Hematopoietic multipotent progenitor cell (in vitro differentiated cells): Measurements from ENCODE around the gene TMEM269. TPM values are rescaled to one million over a fixed set of nuclear protein-coding genes. Genes with fewer than 3 reads are reported as not detected.
"Not testable (repeated sequence)": the region's sequence is repeated elsewhere in the genome, so short reads cannot be mapped to it uniquely, and the experiment has no call there.

Source experiments
- DNase-seq, 3 donors: peaks; one replicate each; pipeline ENCODE4 v3.0.0-alpha.2; 2011 to 2015; ENCODE audit warnings: low read depth in 2 of 3, low spot score in 2 of 3
- total RNA-seq: library from RNA; depleted of rRNA; stranded (reverse); fragments of >200 nt; gene quantifications from one replicate; pipeline ENCODE4 v1.2.3, GENCODE V29; 2012

TMEM269 gene
- total RNA-seq, 1 donor = under 0.01 TPM

DNA sequence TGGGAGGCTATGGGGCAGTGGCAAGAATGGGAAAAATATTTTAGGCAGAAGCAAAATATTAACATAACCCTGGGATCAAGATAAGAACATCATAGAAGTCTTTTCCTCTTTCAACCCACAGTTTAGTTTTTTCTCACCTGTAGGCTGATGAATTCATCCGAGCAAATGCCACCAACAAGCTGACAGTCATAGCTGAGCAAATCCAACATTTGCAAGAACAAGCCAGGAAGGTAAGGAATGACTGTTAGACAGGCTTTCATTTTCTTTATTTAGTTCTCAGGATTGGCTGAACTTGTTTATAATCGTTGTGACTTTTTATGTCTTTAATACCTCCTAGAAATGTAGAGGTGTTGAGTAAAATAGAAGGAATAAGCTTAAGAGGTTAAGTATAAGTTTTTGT is 11.4 kb upstream of the TMEM269 start:
- no peak for DNase-seq

DNA sequence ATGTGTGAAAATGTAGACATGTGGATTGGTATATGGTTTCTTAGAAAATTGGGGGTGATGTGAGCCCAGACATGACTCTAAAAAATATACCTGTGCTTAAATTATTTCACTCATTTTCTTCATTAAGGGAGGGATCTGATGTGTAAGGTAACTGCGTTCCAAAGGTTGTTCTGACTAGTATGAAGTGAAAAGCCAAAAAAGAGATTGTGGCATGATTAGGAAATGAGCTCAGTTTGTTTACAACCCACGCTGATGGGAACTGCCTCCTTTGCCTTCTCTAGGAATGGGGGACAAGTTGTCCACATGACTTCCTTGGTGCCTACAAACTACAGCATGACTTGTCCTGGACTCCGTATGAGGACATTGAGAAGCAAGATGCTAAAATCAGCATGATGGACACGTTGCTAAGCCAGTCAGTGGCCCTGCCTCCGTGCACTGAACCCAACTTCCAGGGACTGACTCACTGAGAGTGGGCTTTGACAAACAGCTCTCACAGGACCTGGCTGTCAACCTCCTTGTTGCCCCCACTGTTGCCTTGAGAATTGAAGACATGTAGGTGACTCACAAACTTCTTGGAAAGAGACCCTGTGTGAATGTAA is 9.8 kb upstream of the TMEM269 start:
- DNase-seq = no peak

DNA sequence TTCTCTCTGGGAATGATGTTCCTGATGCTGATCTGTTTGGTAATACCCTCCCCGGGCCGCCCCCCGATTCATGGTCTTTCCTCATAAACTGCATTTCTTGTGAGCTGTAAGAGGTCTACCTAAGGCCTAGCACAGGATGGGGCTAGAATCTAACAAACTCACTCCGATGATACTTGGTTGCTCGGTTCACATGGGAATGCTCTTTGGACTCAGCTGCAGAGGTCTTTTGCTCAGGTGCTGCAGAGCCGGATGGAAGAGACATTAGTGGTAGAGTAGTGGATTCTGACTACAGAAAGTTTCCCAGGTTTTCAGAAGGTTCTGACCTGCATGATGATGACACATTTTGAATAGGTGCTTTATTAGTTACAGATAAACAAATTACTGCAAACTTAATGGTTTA is 8.3 kb upstream of the TMEM269 start:
- no peak for DNase-seq

DNA sequence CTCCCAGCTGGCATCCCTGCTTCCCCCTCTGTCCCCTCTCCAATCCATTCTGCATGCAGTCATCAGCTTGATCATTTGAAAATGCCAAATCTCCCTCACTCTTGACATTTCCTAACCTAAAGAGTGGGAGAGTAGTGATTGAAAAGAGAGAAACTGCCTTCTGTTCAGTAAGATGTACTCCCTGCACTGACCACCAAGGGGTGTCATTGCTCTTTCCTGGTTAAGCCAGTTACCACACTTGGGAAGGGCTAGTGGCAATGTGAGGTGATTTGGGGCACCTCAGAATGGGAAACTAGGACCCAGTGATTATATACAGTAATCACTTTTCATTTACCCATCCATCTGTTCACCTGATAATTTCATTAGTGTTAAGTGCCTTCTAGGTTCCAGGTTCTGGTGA is 6.9 kb upstream of the TMEM269 start:
- peak in 2 of 3 donors; percentile 35 to 60 for DNase-seq

DNA sequence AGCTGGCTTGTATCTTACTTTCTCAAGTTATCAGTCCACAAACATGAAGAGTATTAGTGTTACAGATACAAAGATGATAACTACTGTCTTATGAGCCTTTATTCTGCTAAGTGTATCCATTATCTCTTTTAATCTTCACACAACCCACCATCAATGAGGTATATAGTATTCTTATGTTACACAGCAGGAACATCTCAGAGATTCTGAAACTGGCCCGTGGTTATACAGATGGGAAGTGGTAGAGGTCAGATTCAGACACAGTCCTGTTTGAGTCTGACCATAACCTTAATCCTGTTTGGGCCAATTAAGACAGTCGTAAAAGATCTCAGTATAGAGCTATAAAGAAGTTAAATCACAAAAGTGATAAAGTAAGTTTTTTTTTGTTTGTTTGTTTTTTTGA is 5.1 kb upstream of the TMEM269 start:
- no peak for DNase-seq

GRCh38 chr1:42780176-42780575 is 4.6 kb upstream of the TMEM269 start:
- DNase-seq = no peak

DNA sequence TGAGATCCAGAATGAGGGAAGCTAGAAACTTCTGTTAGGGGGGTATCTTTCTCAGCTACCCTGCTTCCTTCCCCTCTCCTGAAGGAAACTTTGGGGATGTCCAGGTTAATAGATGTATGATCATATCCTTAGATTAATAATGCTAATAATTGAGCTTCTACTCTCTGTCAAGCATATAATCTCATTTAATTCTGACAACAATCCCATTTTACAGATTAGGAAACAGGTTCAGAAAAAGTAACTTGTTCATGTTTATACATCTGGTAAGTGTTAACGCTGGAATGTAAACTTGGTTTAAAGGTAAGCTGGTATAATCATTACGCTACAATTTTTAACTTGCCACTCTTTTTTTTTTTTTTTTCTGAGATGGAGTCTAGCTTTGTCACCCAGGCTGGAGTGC is 1.7 kb upstream of the TMEM269 start:
- DNase-seq = no peak

- no peak for DNase-seq
These were observed 245 bp upstream of the TMEM269 start for GRCh38 chr1:42784547-42784945.

- DNase-seq = no peak
These were observed 1.3 kb downstream of the TMEM269 start for GRCh38 chr1:42786097-42786496.

GRCh38 chr1:42788021-42788420 is 3.2 kb downstream of the TMEM269 start:
- DNase-seq = no peak

- no peak for DNase-seq
These were observed 9.0 kb downstream of the TMEM269 start for GRCh38 chr1:42793824-42794223.

- no peak for DNase-seq
These were observed 12.6 kb downstream of the TMEM269 start for GRCh38 chr1:42797414-42797813.

- no peak for DNase-seq
These were observed 13.2 kb downstream of the TMEM269 start for GRCh38 chr1:42797979-42798378.

DNA sequence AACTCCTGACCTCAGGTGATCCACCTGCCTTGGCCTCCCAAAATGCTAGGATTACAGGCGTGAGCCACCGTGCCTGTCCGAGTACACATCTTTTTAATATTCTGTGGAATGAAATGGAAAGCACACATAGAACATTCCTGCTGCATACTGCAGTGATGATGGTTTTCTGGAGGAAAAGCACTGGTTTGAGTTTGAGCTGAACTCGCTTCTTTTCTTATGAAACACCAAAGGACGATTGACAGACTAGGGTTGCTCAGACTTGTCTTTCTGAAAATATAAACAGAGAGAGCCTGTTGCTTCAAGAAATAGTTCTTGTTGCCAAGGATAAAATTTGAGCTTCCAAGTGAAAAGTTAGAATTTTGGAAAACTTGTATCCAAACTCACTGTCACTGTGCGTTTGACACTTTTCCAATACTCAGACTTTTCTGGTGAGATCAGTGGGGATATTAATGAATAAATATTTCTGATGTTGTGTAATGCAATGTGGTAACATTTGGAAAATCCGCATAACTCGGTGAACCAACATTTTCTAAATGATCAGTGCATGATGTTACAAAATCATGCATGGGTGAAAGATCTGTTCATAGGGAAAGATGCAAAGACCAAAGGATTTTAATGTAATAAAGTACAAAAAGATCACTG is 17.2 kb downstream of the TMEM269 start:
- DNase-seq = no peak

DNA sequence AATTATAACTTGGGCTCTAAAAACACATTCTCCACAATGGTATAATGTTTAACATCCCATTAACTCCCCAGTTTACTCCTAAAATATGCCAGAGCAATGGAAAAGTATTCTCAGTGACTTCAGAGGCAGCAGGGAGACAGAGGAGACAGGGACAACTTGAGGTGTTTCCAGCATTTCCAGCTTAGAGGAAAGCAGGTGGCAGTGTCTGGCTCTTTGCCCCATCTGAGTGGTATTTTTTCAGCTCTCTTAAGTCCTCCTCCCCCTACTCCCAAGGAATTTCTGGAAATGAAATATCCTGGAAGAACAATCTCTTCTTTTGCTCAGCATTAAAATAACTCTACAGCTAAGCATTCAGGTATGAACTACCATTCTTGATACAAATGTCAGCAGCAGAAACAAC is 21.4 kb downstream of the TMEM269 start:
- no peak for DNase-seq

GRCh38 chr1:42806593-42806992 is 21.8 kb downstream of the TMEM269 start:
- no peak for DNase-seq

GRCh38 chr1:42807056-42807668 is 22.4 kb downstream of the TMEM269 start:
- no peak for DNase-seq

DNA sequence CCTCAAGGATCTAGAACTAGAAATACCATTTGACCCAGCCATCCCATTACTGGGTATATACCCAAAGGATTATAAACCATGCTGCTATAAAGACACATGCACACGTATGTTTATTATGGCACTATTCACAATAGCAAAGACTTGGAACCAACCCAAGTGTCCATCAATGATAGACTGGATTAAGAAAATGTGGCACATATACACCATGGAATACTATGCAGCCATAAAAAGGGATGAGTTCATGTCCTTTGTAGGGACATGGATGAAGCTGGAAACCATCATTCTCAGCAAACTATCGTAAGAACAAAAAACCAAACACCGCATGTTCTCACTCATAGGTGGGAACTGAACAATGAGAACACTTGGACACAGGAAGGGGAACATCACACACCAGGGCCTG is 30.0 kb downstream of the TMEM269 start:
- DNase-seq = not testable (repeated sequence)

DNA sequence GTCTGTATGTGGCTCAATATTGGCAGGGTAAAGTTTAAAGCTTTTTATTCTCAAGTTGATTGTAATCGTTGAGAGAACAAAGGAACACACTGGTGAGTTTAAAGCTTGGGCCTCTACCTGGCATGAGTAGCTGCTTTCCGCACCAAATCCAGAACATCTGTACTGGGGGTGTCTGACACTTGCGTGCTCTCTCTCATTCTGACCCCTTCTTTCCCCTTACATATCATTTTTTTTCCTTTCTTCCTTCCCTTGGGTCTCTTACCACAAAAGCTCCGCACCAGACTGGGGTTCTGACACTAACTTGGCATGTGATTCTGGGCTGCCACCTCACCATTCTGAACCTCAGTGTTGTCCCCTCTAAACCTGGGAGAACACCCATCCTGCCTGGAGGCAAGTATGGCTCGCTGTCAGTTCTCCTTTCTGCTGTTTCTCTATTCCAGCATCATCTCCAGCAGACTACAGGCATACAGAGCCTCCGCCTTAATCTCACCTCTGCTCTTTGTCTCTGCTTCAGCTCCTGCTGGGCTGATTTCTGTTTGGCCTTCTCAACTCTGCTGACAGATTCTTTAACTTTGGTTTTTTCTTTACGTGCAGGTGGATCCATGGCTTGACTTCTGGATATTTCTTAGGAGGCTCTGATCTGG is 31.3 kb downstream of the TMEM269 start:
- peak in 2 of 3 donors; percentile 24 to 34 for DNase-seq

DNA sequence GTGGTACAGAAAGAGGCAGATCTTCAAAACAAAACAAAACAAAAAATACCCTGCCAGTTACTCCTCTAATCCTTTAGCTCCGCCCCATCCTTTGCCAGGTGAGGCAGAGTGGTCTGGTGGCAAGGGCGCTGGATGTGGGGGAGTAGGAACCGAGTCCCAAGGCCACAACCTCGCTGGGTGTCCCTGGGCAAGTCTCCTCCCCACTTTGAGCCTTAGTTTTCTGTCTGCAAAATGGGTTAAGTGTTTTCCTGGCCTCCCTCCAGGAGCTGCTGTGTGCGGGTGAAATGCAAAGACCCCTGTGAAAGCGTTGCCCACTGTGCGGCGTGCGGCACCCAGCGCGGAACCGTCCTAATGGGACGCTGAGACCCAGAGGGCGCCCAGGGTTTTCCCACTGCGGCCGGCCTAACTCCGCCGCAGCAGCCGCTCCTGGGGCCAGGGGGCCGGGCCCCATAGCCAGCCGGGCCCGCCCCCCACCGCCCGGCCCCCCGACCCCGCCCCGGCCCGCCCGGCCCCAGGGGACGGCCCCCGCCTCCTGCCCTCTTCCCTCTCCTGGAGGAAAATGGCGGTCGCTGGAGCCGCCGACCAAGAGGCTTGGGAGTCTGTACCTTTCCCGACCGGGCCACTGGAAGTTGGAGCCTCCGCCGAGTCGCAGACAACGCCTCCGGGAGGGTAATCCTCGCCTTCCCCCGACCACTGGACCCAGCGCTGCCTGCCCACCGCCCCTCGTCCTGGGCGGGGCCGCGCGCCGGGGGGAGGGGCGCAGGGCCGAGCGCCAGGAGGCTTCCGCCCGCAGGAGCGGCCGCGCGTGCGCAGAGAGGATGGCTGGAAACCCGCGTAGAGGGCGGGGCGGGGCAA is 32.0 kb downstream of the TMEM269 start, which contains the start of the genes ERMAP and SVBP:
Gene ERMAP, plus strand, starts transcription at position 538 of the 855 bp plus-strand sequence. CDS start 13,327 bp downstream, outside the sequence.
Gene SVBP, minus strand, starts transcription at position 813 of the 855 bp plus-strand sequence. CDS start 853 bp downstream, outside the sequence.
- DNase-seq = peak; percentile 89 to 93 (median 92)

DNA sequence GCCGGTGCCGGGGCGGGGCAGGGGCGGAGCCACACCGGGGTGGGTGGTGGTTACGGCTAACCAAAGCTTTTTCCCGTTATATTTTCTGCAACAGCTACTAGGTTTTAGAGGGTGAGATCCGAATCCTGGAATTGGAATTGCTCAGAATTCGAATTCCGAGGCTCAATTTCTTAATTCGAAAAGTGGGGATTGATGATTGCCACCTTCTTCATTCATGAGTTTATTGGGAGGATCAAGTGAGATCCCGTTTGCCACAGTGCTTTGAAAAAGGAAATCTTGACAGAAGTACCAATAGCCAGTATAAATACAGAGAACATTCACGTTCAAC is 32.6 kb downstream of the TMEM269 start:
- DNase-seq = no peak
